Epidermal melanocyte (primary cell): ENCODE measurements around the gene SNX8.
A peak's percentile ranks its signal among the peaks of the same experiment; 100 is the strongest.

Experiments used
- DNase-seq: peaks from one replicate; pipeline ENCODE4 v3.0.0; 2011; ENCODE audit warnings: low spot score; ENCODE audit not compliant: insufficient read length

The SNX8 gene

DNA sequence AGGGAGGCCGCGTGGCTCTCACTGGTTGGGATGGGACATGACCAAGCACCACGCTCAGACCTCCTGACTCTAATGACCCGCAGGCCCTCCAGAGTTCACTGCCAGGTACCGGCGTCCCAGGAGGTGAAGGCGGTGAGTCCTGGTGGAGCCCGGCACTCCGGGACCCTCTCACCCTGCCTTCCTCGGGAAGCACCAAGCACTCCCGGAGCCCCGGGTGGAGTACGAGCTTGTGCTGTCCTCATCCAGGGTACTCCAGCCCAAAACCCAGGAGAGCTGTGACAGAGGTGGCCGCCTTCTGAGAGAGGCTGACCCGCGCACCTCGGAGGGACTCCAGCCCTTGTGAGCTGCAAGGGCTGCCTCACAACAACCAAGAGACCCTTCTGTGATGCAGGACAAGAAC lies 90.9 kb downstream of the SNX8 start:
- DNase-seq: no peak

DNA sequence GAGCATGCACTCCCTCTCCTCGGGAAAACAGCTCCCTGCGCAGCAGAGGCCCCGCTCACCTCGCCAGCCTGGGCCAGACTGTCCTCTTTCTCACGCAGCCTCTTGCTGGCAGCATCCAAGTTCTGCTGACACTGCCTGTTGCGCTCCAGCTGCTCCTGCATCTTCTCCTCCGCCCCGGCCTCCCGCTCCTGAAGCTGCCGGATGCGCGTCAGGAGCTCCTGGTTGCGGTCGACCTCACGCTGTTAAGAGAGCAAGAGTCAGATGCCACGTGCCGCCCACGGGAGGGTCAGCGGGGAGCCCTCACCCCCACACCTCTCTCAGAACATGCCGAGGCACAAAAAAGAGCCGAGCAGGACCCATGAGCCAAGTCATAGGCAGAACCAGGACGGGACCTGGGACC lies 91.7 kb downstream of the SNX8 start:
- DNase-seq: no peak

DNA sequence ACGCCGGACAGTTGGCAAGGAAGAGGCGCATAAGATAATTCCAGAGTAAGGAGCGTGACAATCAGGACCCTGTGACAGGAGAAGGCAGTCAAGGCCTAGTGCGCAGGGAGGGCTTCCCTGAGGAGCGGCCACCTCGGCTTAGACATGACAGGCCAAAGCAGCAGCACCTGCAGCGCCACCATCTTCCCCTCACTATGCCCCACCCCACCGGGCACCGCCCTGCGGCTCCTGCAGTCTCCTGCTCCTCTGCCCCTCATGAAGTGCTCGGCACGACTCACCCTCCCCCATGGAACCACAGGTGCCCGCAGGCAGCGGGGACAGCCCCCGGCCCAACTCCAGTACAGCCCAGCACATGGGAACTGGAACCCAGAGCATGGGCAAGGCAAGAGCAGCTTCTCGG lies 93.3 kb downstream of the SNX8 start:
- DNase-seq: no peak

DNA sequence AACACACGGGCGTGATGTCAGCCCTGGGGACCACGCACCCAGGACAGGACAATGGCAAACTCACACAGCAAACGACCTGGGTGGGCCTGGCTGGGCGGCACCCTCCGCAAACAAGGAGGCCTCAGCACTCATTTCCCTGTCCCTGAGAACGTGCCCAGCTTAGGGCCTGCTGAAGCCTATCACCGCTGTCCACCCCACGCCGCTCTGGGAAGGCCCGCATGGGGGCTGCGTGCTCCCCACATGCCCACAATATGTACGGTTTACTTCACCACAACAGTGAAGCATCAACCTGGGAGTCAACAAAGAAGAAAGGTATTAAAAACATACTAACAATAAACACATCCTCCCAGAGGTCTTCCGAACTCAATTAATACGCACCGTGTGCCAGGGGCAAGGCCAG lies 93.7 kb downstream of the SNX8 start:
- DNase-seq: no peak

DNA sequence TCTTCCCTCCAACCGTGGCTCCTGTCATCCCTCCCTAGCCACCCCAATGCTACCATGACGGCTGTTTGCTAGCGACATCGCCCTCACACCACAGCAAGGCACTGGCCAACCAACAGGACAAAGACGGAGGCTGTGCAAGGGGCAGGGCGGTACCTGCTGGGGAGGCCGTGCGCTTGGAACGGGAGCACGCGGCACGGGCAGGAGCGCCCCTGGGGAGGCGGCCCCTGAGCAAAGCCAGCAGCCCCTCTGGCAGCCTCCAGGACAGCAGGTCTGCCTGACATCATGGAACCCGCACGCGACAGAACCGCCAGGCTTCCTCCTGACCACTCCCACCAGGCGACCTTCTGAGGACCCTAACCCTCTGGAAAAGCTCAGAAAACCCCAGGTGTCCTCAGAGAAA lies 94.2 kb downstream of the SNX8 start:
- DNase-seq: no peak

DNA sequence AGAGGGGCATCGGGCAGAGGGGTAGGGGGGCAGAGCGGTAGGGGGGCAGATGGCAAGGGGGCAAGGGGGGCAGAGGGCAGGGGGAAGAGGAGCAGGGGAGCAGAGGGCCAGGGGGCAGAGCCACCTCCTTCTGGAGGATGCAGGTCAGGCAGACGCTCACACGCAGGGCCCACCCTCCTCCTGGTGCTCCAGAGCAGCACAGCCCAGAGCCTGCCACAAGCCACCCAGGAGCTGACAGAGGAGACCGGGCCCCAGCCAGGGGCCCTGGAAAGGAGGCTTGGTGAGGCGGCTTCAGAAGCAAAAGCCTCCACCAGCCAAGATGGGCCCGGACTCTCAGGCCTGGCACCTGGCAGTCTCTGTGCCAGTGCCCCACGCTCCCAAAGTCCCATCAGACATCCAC lies 94.6 kb downstream of the SNX8 start:
- no peak for DNase-seq

DNA sequence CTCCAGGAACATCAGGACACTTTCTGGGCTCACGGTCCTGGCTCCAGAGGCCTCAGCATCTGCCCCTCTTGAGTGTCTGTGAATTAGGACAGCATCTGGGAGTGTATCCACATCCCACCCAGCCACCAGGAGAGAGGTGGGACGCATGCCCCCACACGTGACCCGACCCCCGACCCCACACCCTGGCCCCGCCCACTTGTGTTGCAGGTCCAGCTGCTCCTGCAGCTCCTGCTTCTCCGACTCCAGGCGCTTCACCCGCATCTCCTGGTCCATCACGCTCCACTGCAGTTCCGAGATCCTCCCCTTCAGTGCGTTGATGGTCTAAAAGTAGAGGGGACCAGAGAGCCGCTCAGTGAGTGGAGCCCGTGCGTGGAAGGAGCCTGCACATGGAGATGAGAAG lies 95.1 kb downstream of the SNX8 start:
- DNase-seq: no peak

DNA sequence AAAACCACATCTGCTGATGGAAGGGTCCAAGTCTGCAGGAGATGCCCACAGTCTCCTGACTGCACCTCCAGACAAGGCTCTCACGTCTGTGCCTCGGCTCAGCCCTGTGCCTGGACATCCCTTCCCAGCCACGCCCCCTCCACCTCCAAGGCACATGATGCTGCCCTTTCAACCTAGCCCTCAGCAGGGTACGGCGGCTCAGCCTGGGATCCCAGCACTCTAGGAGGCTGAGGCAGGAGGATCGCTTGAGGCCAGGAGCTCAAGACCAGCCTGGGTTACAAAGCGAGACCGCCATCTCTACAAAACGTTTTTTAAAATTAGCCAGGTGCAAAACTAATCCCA lies 95.8 kb downstream of the SNX8 start:
- DNase-seq: no peak

DNA sequence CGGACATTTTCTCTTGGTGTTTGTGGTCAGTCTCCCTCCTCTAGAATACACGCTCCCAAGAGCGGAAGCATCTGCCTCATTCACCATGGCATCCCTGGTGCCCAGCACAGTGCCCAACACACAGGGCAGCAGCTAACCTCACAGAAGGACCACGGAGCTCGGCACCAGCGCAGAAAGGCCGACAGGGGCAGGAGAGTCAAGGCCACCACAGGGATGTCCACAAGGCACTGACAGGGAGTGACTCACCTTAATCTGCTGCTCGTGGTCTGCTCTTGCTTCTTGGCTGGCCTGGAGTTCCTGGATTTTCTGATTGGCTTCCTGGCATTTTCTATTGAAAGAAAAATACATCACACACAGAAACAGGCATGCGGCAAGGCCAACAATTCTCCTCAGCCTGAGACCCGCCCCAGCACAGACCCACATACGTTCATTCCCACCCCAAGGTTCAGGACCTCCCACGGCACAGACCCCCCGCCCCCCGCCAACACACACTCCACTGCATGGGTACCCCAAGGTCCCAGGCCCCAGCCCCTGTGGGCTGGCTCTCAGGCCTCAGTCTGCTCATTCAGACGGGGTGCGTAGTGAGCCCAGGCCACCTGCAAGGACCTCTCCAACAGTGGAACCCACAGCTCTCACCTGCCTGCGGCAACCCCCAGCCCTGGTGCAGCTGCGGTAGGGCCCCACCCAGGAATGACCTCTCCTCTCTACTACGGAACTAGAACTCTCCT lies 96.4 kb downstream of the SNX8 start:
- no peak for DNase-seq

DNA sequence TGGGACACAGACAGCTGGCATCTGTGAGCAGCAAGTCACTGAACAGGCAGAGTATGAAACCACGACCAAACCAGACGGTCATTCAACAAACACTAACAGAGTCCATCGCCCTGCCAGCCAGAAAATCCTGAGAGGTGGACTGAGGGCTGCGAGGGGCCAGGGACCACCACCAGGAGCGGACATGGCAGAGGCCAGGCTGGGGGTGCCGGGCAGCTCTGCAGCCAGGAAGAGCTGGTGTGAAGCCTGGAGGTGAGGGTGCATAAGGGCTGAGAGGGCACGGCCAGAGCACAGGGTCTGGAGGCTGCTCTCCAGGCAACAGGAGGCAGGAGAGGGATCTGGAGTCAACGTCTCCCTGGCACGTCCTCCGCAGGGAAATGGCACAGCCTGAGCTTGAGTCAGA lies 97.0 kb downstream of the SNX8 start:
- no peak for DNase-seq

DNA sequence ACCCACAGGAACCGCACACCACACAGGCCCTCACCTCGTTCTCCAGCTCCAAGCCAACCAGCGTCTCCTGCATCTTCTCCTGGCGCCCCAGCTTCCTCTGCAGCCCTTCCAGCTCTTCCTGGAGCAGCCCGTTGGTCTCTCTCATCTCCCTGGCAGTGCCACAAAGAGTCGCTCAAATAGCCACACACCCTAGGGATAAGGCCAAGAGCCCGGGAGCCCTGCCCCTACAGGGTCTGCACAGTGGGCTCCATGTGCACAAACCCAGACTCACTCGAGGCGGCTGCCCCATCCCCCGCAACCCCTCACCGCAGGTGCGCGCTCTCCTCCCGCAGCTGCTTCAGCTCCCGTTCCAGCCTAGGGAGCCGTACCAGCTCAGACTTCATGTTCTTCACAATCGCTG lies 98.4 kb downstream of the SNX8 start:
- no peak for DNase-seq

DNA sequence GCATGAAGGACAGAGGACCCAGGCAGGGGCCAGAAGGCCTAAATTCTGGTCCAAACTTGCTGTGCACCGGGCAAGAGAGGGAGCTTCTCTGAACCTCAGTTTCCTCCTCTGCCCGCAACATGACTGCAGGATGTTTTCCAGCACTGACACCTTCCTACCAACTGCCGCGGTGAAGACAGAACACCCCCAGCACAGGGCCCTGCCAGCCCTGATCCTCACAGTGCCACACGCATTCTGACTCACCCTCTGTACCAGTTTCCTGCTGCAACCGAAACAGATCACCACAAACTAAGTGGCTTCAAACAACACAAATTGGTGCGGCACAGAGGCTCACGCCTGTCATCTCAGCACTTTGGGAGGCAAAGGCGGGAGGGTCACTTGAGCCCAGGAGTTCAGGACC lies 99.6 kb downstream of the SNX8 start:
- DNase-seq: no peak

DNA sequence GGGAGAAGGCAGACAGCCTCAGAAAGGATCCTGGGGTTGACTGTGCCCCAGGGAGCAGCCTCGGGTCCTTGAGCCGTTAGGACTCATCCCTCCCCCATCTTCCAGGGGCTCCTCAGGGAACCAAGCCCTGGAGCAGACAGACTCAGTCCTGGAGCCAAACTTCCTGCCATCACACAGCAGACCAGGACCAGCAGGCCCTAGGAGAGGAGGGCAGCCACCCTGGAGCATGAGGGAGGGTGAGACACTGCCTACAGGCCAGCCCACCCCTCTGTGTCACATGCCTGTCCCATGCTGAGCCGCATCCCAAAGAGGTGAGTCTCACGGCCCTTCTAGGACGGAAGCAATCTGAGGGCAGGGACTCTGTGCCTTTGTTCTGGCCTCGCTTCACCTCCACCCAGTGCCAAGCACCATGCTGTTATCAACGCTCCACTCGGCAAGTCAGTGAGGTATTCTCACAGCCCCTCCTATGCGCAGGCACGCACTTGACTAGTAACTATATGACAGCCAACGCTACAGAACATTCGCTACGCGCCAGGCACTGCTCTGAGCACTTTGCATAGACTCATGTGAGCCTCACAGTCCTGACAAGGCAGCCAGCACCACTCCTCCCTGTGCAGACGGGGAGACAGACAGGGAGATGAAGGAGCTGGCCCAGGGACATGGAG lies 100.6 kb downstream of the SNX8 start:
- no peak for DNase-seq

DNA sequence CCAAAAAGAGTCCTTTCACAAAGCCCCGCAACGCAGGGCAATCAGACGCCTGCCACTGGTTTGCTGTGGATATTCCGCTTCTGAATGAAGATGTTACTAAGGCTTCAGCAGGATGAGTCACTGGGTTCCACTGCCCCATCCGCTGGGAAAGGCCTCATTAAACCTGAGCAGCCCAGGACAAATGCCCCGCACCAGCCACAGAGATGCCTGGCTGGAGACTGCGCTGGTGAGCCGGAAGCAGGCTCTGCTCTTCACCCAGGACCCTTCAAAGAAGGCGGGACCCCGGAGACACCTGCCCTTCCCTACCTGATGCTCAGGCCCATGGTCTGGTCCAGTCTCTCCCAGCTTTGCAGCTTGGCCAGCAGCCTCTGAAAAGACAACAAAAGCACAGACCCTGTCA lies 101.3 kb downstream of the SNX8 start:
- no peak for DNase-seq

DNA sequence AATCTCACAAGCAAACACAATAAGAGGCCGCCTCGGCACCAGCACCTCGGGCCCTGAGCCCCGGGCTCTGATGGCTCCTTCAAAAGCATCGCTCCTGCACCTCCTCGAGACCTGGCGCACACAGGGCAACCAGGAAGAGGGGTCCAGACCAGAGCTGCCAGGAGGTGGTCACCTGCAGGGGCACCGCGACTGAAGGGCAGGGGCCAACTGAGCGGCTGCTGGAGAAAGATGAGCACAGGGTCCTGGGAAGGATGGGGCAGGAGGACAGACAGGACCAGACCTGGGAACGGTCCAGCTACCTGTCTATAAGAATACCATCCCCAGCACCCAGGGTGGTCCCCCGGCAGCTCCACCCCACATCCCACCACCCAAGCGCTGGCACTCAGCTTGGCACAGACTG lies 102.3 kb downstream of the SNX8 start:
- DNase-seq: no peak

DNA sequence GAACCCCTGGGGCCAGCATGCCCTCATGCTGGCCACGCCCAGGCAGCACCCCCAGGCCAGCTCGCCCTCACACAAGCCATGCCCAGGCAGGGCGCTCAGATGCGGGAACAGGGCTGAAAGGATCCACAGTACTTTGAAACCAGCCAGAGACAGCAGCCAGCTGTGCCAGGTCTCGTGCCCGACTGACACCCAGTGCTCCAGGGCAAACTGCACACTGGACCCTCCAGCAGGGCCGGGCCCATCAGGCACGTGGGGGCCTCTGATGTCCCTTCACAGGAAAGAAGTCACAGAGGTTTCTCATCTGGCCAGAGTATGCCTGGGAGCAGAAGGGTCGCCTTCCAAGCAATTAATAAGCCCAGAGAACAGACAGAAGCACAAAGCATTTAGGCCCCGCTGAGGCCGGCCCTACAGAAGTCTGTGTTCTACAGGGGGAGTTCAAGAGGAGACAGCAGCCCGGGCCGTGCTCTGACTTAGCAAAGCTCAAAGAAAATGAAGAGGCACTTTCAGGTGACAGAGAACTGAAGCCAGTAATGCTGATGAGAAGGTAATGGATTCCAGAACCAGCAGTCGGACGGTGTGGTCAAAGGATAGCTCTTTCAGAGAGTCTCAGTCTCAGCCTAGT lies 102.9 kb downstream of the SNX8 start:
- peak; percentile 88 for DNase-seq

DNA sequence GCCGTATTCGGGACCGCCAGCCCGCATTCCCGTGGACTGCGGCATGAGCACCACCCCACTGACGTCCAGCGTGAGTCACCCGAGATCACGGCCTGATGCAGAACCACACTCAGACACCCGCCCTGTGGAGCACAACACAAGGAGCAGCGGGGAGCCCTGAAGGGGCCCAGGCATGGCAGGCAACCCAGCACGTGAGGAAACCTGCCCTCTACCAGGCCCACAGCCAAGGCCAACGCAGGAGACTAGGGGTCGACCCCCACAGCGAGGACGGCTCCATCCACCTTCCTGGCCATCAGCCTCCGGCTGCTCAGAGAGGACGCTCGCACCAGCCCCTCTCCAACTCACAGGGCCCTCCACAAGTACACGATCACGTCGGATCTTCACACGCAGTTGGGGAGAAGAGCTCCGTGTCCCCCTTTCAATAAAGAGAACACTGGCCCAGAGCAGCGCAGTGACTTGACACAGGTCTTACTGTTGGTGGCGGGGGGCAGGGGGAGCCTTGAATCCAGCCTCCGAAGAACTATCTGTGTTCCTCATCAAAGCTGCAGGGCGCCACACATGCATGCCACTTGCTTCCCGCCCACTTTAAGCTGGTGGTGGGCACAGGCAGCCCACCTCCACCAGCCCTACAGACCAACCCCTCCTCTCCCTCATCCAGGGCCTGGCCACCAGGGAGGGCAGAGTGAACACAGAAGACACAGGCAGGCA lies 103.5 kb downstream of the SNX8 start:
- DNase-seq: no peak

DNA sequence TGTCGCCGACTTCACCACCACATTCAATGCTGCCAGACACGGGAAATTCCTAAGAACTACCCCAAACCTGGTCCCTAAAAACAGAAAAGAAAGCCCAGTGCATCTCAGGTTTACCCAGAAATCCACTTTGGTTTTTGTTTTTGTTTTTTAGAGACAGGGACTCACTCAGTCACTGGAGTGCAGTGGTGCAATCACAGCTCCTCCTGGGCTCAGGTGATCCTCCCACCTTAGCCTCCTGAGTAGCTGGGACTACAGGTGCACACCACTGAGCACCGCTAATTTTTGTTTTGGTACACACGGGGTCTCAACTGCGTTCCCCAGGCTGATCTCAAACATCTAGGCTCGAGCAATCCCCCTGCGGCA lies 104.3 kb downstream of the SNX8 start:
- DNase-seq: no peak

DNA sequence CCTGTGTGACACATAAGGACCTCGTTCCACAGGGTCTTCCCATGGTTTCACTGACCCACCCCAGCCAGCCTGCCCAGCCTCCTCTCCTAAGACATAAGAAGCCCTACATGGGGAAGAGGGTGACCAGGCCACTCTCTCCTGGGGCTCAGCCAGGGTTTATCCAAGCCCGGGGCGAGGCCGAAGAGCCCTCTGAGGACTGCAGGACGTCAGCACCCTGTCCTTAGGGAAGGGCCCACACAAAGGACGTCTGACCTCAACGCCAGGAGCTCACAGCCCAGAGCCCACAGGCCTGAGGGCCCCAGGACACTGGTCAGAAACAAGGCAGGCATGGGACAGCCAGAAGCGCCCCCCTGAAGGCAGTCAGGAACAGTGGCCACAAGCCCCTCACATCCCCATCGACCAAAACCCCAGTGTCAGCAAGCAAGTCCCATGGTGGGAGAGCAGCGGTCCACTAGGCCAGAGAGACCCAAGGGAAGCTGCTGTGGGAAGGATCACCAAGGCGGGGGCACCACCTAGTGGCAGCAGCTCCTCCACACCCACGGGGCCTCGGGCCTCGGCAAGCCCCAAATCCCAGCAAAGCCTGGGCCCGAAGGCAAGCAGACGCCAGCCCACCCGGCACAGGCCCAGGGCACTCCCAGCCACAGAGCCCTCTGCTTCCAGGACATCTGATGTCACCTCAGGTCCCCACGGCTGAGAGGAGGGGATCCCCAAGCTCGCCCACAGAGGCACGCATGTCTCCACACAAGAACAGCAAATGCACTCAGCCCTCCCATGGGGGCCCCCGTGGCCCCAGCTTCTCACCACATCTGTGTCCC lies 104.9 kb downstream of the SNX8 start:
- peak; percentile 91 for DNase-seq

DNA sequence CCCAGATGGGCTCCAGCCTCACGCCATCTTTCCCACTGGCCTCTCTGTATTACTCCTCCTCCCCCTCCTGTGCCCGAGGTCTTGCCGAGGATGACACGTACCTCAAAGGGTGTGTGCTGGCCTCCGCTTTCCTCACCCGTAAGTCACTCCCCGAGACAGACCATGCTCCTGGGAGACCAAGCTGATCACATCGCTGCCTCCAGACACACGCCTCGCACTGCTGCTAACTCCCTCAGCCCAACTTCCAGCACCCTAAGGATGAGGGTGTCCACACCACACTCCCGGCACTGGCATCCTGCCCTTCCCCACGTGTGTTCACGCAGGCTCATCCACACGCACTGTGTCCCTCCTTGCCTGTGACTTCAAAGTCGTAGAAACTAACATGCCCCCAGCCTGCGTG lies 105.5 kb downstream of the SNX8 start:
- DNase-seq: no peak

DNA sequence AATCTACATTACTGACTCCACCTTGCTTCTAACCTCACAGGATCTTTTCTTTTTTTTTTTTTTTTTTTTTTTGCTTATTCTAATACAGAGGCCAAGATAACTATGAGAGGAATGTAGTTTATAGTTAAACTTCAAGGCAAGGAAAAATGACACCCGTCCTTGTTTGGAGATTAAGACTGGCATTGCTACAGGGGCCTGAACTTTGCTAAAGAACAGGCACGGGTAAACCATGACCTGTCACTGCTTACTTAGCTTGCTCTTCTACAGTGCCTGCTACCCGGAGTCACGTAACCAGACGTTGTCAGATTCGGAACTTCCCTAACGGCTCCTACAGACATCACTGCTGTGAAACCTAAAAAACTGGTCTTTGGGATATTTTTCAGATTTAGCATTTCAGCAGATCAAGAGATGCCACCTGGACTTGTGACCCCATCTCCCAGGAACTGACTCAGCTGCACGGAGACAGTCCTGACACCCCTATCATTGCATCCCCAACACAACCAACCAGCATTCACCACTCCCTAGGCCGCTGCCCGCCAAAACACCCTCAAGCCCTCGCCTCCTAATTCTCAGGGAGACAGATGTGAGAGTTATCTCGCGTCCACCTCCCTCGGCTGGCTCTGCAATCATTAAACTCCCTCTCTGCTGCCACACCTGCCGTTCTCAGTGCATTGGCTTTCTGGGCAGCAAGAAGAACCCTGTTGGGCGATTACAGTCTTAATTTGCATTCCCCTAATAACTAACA lies 109.0 kb downstream of the SNX8 start:
- no peak for DNase-seq
